ENCODE data around the gene AP3B2.

AP3B2 gene

DNA sequence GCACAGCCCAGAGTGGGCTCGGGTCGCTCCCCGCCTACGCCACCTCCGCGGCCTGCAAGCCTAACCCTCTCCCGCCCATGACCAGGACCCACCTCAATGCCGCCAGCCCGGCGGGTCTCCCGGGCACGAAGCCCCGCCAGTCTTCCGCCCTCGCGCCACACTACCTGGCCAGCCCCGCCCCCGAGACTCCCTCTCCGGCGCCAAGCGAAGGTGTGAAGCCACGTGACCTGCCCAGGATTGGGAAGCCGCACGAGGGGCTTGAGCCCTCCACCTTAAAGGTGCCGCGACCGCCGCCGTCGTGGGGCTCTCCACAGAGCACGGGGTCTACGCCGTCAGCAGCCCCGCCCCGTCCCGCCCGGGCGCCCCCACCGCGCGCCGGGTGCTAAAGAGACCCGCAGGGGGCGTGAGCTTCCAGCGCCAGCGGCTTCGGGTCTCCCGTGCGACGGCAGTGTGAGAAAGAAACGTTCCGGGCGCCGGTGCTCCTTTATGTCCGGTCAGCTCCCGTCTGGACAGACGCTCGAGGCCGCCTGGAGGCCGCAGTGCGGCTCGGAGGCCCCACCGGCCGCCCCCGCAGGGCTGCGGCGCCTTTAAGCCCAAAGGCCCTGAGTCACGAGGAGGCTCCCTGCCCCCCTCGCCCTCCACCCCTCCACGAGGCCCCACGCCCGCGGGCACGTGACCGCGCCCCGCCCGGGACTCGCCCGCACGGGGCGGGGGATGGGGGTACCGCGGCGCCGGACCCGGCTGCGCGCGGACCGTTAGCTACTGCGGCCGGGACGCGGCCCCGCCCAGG is 62.4 kb downstream of the AP3B2 start, which contains the start of gene CPEB1:
TSS of gene CPEB1 (minus strand) at position 319 of the 790 bp plus-strand sequence. CDS start 18,904 bp downstream, outside the sequence.
- no peak for TF ChIP-seq CTCF (IDR thresholded peaks at IDR 0.05)

- TF ChIP-seq CTCF (IDR thresholded peaks at IDR 0.05), result no peak
Observed at GRCh38 chr15:82646250-82647044, 63.2 kb downstream of the AP3B2 start.

DNA sequence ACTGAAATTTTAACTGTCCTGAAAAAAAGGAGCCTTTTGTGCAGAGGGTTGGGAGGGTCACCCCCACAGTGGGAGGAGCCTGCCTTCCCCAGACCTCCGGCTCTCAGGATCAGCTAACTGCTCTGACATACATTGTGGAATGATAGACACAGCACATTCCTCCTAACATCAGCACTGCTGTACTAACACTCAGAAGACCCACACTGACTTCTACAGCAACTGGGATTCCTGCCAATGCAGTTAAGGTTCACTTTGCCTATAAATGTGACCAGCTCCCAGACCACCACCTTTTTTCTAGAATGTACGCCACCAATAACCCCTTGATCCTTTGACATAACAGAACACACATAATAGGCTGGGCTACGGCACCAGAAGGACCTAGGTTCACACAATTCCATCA is 65.7 kb downstream of the AP3B2 start:
- TF ChIP-seq CTCF (IDR thresholded peaks at IDR 0.05), result no peak

DNA sequence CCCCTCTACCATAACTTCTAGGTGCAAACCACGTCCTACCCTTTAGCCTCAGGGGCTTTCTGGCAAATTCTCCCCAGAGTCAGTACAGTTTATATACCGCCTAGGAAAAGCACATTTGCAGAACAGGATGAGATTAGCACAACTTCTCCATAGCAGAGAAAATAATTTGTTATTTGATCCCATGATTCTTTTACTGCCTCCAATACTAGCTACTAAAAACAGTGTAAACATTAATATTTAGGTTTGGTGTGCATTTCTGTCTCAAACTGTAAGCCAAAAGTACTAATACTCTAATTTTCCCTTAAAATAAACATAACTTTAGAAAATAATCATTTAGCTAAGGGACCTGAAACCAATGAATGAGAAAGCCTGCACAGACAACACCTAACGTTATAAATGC is 67.0 kb downstream of the AP3B2 start:
- no peak for TF ChIP-seq CTCF (IDR thresholded peaks at IDR 0.05)

- TF ChIP-seq CTCF (IDR thresholded peaks at IDR 0.05), result no peak
Observed at GRCh38 chr15:82641129-82641798, 68.4 kb downstream of the AP3B2 start.

- TF ChIP-seq CTCF (IDR thresholded peaks at IDR 0.05), result no peak
Observed at GRCh38 chr15:82640672-82641071, 69.0 kb downstream of the AP3B2 start.

- TF ChIP-seq CTCF (IDR thresholded peaks at IDR 0.05), result no peak
Observed at GRCh38 chr15:82635798-82636197, 73.9 kb downstream of the AP3B2 start.
